GM12892 (cell line): ENCODE results near the gene STXBP4.

Experiments
- DNase-seq: peaks from one replicate; pipeline ENCODE4 v3.0.0; 2011; ENCODE audit not compliant: insufficient read length
- FAIRE-seq: peaks from 2 replicates; lab custom pipeline; 2011; peaks lifted over from hg19 to GRCh38; lab: Jason Lieb, UNC
- POLR2A ChIP-seq: IDR thresholded peaks from 2 replicates; pipeline ENCODE4 v1.6.1; 2011; ENCODE audit warnings: low read depth, low read length, control low read depth
- POLR2AphosphoS5 ChIP-seq: IDR thresholded peaks from 2 replicates; pipeline ENCODE4 v1.6.1; 2011; ENCODE audit warnings: low read depth, low read length, control low read depth
- TAF1 ChIP-seq: IDR thresholded peaks from 2 replicates; pipeline ENCODE4 v1.6.1; 2011; ENCODE audit warnings: low read depth, mild to moderate bottlenecking, control low read depth, low read length, borderline replicate concordance

STXBP4 gene

DNA sequence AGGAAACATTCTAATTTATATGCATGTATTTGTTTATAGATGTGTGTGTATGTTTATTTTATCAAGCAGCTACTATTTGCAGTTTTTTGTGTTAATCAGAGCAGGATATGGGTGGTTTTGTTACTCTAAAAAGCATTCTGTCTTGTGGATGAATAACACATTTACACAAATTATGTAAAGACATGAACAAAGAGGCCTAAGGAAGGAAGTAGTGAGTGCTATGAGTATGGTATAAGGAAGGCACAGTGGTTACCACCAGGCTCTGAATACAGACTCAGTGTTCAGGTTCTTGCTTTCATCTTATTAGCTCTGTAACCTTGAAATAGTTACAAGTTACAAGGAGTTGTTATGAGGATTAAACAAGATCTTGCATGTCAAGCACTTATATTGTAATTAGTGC, 33.9 kb downstream of the STXBP4 start:
- no peak for DNase-seq
- TF ChIP-seq POLR2A (no peak), TAF1 (no peak), POLR2AphosphoS5 (no peak)
- FAIRE-seq: no peak

DNA sequence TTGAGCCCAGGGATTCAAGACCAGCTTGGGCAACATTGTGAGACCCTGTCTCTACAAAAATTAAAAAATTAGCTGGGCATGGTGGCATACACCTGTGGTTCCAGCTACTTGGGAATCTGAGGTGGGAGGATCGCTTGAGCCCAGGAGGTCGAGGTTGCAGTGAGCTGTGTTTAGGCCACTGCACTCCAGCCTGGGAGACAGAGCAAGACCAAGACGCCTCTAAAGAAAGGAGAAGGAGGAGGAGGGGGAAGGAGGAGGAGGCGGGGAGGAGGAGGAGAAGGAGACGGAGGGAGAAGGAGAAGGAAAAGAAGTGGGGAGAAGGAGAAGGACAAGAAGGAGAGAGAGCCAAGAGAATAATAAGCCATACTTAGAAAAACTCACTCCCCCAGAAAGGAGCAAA, 35.9 kb downstream of the STXBP4 start:
- FAIRE-seq: no peak
- no peak for TF ChIP-seq POLR2A
- TF ChIP-seq TAF1: no peak
- no peak for TF ChIP-seq POLR2AphosphoS5
- no peak for DNase-seq

GRCh38 chr17:55005520-55005919, 37.0 kb downstream of the STXBP4 start:
- peak; percentile 24 for FAIRE-seq
- TF ChIP-seq POLR2AphosphoS5 (no peak), TAF1 (no peak), POLR2A (no peak)
- DNase-seq: no peak

DNA sequence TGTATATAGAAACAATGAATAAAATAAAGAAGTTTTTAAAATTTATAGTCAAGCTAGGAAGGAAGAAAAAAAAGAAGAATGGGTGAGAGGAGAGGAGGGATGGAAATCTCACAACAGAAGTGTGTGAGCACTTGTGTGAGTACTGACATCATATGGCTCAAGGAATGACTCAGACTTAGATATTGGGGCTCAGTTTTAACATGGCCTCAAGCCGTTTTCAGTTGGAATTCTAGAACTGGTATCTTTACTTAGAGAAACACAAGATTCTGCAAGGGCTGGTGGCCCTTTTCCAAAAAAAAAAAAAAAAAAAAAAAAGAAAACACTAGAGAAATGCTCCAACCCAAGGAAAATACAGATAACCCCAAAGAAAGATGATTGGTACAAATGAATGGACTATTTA, 55.1 kb downstream of the STXBP4 start:
- no peak for FAIRE-seq
- TF ChIP-seq TAF1 (no peak), POLR2A (no peak), POLR2AphosphoS5 (no peak)
- DNase-seq: no peak

DNA sequence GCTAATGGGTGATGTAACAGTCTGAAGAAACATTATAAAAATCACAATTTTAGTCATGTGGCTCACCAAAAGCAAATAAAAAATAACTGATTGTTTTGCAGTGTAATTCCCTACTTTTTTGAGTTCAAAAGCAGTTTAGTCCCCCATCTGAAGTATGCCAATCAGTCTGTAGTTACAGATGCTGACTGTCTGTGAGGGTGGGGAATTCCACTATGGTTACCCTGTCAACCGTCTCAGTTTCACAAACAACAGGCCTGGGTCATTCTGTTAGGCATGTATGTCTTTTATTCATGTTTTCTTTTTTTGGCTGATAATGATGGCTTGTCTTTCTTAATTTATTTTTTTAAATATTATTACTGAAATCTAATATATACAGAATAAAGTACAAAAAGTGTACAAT, 69.3 kb downstream of the STXBP4 start:
- TF ChIP-seq POLR2AphosphoS5 (no peak), TAF1 (no peak), POLR2A (no peak)
- DNase-seq: no peak
- peak; percentile 95 for FAIRE-seq

DNA sequence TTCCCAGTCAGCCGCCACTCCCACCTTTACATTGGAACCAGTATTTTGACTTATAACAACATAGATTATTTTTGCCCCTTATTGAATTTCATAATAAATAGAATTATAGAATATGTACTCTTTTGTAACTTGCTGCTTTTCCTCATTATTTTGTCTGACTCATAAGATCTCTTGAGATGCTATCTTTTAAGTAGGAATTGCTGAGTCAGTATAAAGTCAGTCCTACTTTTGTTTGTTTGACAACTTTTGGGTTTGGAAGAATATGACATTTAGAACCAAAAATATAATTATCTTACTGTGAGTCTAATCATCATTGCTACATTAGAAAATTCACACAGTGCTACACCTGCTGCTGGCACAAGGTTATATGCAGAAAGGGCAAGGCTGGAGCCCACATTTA, 69.7 kb downstream of the STXBP4 start:
- DNase-seq: no peak
- no peak for TF ChIP-seq POLR2A
- no peak for TF ChIP-seq POLR2AphosphoS5
- no peak for TF ChIP-seq TAF1
- FAIRE-seq: no peak

- TF ChIP-seq POLR2A: no peak
- no peak for TF ChIP-seq POLR2AphosphoS5
- no peak for TF ChIP-seq TAF1
Observed at GRCh38 chr17:55040611-55041010, 72.0 kb downstream of the STXBP4 start.

GRCh38 chr17:55053855-55054254, 85.3 kb downstream of the STXBP4 start:
- no peak for FAIRE-seq

More at GRCh38 chr17:55040611-55041010, 72.0 kb downstream of the STXBP4 start:
- FAIRE-seq: no peak
- DNase-seq: no peak

GRCh38 chr17:55054429-55054828, 85.9 kb downstream of the STXBP4 start:
- TF ChIP-seq TAF1 (no peak), POLR2AphosphoS5 (no peak), POLR2A (no peak)
- DNase-seq (no peak), FAIRE-seq (no peak)

More at GRCh38 chr17:55053855-55054254, 85.3 kb downstream of the STXBP4 start:
- no peak for TF ChIP-seq POLR2A
- no peak for TF ChIP-seq POLR2AphosphoS5
- no peak for TF ChIP-seq TAF1
- DNase-seq: no peak

- DNase-seq (no peak), FAIRE-seq (no peak)
- TF ChIP-seq POLR2A: no peak
- TF ChIP-seq POLR2AphosphoS5: no peak
- TF ChIP-seq TAF1: no peak
Observed at GRCh38 chr17:55056526-55056925, 88.0 kb downstream of the STXBP4 start.

- TF ChIP-seq POLR2AphosphoS5: no peak
- TF ChIP-seq POLR2A: no peak
- TF ChIP-seq TAF1: no peak
- FAIRE-seq (no peak), DNase-seq (no peak)
Observed at GRCh38 chr17:55057184-55057583, 88.6 kb downstream of the STXBP4 start.

- TF ChIP-seq POLR2AphosphoS5 (no peak), POLR2A (no peak), TAF1 (no peak)
- FAIRE-seq: no peak
- no peak for DNase-seq
Observed at GRCh38 chr17:55059724-55060123, 91.2 kb downstream of the STXBP4 start.

GRCh38 chr17:55062921-55063320, 94.4 kb downstream of the STXBP4 start:
- no peak for FAIRE-seq
- TF ChIP-seq POLR2AphosphoS5 (no peak), TAF1 (no peak), POLR2A (no peak)
- DNase-seq: no peak
